Endothelial cell of hepatic sinusoid (primary cell): ENCODE measurements around the gene TNS1.

Experiments
- in situ Hi-C: cut with HindIII; loops from 2 replicates; pipeline ENCODE4 v1.10.0; 2017; ENCODE audit warnings: low sequenced_read_pairs

Gene TNS1

DNA sequence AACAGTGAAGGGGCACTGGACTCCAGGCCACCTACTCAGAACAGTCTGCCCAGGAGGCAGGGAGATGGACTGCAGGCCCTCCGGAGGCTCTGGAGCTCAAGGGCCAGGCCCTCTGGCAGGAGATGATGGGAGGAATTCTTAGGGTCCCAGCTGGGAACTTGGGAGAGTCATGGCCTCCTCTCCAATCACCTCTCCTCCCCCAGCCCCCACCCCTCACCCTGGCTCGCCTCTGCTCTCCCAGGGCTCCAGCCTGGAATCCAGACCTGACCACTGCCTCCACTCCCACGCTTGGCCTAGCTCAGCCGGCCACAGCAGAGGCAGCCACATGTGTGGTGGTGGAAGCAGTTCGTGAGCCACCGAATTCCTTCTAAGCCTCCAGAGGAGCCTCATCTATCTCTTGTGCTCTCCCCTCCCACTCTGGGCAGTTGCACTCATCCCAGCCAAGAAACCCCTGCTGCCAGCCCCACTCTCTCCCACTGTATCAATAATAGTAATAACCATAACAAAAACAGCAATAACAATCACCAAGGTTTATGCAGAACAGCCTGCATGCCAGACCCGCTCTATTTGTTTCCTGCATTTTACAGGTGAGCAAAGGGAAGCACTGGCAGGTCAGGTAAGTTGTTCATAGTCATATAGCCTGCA lies 67.4 kb downstream of the TNS1 start:
- in situ Hi-C loops = no loop called here

DNA sequence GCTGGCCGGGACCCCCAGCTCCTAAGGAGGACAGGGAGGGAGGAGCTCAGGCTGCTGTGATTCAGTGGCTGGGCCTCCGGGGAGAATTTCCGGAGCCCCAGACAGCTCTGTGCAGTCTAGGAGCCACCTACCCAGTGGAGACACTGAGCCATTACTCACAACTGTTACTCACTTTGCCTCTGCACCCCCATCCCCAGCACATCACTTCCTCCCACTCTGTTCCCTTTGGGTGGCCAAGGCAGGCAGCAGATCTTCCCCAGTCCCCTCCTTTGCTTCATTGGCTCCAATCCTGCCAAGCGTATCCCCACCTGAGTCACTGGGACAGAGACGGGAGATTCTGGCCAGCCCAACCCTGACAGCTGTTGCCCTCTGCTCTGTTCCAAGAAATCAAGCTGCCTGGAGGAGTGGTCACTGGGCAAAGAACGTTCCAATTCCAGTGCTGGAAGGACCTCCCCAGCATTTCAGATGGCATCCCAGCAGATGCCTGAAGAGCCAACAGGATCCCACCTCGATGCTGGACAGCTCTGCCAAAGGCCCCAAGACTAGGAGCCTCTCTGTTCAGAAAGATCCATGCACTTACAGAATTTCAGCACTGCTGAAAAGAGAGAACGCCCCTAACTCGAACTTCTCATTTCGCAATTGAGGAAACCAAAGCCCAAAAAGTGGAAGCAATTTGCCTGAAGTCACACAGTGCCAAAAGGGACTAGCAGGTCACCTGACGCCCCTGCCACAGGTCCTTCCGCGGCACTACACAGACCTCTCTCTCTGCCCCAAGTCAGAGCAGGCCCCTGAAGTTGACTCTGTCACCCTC lies 68.3 kb downstream of the TNS1 start:
- in situ Hi-C loops = no loop called here

DNA sequence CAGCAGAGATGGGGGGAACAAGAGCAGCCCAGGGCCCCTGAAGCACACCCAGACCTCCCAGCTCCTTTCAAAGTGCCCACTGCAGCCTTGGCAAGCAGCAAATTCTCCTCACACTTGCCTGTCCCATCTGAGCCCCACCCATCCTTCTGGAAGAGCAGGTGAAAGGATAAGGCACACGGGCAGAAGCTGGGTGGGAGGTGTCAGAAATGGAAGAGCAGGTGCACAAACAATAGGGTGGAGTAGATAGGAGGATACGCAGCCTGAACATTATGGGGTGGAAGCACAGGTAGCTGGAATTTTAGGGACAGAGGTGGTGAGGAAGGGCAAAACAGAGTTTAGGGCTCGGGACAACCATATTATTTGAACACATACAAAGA lies 69.2 kb downstream of the TNS1 start:
- in situ Hi-C loops = no loop called here

DNA sequence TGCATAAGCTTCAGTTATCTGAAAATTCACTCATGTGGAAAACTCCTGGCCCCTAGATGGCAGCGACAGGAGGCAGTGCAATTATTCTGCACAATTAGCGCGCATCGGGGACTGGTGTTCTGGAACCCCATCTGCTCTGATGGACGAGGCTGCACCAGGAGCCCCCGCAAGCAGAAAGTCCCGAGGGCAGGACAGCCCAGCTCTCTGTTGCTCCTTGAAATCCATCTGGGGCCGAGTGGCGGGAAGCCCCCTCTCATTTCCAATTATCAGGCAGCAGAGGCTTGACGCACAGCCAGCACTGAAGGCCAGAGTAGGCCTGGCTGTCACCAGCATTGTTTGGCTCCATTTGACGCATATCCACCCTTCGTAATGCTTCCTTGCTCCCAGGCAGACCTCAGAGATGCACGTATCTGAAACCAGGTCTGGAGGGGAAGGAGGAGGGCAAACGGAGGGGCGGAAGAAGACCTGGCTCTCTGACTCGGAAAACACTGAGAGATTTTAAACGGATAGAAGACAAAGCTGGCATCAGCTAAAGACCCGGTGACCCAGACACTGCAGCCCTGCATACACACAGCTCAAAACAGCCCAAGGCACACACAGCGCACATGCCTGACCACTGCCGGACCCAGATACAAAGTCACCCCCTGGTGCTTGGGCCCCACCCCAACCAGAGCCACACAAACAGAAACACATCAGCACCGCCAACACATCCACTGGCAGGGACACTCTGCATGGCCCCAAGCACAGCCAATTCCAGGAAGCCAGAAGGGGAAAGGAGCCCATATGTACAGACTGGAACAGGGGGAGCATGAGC lies 69.8 kb downstream of the TNS1 start:
- in situ Hi-C loops = no loop called here

DNA sequence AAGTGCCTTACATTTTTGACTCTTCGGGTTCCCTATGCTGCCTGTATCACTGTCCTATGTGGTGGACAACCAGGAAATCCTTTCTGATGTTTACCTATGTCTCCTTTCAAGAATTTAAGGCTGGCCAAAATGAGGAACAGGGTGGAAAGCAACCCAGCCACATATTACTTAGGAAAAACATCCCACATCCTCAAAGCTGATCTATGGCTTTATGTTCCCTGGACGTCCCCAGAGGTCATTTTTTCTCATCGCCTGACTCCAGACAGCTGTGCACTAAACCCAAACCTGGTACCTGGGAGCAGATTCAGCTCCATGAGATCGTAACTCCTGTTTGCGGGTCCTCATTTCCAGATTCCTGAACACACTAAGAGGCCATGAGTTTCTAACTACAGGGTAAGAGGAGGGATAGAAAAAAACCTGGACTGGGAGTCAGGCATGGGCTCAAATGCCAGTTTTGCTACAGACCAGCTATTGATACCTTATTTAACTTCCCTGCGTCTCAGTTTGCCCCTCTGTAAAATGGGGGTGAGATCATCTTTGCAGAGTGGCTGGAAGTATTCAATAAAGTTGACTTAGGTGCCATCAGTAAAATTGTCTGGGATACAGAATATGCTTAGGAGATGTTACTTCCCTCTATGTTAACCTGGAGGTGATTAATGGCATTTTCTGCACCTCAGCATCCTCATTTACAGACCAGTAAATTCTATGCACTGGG lies 70.8 kb downstream of the TNS1 start:
- in situ Hi-C loops = no loop called here

DNA sequence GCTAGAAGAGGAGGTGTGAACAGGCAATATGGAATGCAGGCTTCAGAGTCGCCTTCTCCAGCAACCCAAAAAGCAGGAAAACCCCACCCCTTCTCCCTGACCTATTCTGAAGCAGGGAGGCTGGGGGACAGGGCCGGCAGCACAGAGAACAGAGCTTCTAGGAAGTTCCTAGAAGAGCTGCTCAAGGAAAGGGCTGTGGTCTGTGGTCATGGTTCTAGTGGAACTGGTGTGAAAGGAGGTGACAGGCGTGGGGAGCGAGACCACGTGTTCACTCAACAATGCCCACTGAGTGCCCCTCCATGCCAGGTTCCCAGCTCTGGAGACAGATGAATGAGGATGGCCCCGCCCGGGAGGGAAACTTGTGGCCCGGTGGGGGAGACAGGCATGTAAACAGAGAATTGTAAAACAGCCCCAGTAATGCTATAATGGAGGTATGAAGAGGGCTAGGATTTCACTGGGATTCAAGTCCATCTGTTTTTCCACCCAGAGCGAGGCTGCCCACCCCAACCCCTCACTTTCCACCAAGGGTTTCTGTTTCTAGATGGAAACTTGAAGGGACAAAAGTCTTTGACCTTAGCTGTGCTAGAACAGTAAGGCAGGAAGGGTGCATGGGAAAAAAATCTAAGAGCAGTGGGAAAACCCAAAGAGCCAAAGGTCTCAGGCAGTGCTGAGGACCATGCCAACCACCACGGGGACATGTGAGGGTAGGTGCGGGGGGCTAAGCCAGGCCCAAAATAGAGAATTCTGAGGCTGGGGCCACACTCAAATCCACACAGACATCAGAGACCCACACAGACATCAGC lies 71.8 kb downstream of the TNS1 start:
- in situ Hi-C loops = no loop called here

DNA sequence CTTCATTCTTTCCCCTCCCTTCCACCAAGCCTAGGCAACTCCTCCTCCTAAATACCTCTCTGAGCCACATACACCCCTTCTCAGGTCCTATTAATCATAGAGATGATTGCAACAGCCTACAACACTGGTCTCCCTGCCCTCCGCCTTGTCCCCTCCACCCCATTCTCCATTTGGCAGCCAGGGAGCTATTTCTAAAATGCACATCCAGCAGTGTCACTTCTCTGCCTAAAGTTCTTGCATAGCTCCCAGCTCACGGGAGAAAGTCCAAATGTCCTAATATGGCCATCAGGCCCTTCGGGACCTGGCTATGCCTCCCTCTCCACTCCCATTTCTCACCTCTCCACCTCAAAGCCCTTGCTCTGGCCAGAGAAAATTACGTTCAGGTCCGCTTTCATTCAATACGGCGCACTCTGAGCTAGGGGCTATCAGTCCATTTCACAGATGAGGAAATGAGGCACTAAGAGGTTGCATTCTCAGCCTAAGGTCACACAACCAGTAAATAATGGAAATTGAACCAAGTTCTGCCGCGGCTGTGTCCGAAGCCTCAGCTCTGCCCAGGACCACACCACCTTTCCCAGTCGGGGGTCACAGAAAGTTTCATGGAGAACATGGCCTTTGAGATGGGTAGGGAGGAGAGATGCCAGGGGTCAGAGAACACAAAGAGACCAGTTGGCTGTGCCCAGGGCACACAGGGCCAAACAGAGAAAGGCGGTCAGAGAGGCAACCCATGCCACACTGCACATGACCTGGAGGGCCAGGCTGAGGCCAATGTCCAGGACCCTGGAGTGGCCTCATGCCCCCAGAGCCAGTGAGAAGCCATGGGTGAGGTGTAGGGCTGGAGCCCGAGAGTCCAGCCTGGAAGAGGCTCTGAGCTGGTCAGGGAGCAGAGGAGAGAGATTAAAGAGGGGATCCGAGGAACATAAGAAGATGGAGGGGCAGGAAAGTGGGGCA lies 72.8 kb downstream of the TNS1 start:
- in situ Hi-C loops = loop anchor here (5.0 kb wide), 1 partner anchor 52 kb away; no protein-coding TSS in a partner anchor

DNA sequence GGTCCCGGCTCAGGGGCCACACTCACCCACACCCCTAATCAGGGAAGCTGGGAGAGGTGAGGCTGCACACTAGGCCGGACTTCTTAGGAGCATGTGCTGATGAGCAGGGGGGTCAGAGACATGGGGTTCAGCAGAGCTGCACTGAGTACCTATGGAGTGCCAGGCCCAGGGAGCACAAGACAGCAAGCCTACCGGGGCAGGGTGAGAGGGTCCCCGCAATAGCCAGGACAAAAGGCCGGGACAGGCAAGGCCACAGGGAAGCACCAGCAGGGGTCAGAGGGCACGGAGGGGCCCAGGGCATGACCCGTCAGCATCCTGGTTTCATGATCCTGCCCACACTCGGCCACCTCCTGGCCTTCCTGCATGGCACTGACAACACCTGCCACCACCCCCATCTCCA lies 73.5 kb downstream of the TNS1 start:
- in situ Hi-C loops = loop anchor here (5.0 kb wide), 1 partner anchor 53 kb away; no protein-coding TSS in a partner anchor

DNA sequence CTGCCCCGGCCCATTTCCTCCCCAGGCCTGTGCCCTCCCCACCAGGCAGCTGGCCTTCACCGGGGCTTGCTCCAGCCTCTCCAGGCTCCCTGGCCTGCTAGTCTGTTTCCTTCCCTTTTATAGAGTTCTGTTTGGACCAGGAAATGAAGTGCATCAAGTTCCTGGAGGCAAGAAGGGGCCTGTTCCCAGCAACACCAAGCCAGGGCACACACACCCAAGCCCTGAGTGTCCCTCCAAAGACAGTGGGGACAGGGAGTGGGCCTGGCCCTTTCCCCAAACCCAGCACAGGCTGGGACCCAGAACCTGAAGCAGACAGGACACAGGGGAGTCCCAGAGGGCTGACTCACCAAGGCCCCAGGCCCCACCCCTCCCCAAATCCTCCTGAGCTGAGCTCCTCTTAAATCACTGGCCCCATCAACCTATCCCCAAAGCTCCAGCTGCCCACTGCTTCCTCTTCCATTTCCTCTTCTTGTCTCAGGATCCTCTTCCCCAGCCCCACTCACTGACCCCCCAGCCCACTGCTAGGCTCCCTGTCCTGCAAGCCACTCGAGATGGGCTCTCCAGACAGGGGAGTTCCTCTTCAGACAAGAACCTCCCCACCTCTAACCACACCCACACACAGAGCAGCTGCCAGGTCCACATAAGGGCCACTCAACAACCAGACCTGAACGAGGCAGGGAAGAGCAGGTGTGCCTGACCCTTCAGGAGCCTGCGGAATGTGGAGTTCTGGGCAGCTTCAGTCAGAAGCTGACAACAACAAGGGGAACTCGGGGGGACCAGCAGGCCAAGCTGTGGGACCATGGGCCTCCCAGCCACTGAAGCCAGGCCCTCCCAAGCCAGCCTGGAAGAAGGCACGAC lies 74.2 kb downstream of the TNS1 start:
- in situ Hi-C loops = loop anchor here (5.0 kb wide), 1 partner anchor 54 kb away; no protein-coding TSS in a partner anchor

DNA sequence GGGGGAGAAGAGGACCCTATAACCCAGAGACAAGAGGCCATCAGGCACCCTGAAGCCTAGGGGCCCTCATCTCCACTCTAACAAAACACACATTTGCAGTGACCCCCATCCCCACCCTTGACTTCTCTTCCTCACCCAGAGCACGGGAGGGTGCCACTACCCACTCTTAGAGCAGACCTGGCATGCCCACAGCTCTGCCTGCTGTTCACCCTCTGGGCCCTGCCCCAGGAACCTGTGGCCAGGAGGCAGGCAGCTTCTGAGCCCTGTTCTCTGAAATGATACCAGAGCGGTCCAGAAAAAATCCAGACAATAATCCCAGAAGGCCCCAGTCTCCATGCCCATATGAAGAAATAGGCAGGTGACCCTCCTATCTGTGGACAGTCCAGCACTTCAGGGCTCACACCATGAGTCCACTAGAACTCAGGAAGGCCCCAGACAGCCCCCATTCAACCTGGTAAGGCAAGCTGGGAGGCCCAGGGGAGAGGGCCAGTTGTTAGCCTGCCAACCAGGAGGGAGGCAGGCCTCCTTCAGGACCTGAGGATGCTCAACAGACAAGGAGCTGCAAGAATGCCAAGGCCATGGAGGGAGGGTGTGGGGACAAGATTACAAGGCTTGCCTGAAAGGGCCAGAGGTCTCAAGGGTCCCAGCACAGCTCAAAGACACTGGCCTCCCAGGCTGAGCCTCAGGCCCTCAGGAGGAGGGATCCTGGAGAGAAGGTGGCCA lies 75.0 kb downstream of the TNS1 start:
- in situ Hi-C loops = loop anchor here (5.0 kb wide), 1 partner anchor 55 kb away; no protein-coding TSS in a partner anchor

DNA sequence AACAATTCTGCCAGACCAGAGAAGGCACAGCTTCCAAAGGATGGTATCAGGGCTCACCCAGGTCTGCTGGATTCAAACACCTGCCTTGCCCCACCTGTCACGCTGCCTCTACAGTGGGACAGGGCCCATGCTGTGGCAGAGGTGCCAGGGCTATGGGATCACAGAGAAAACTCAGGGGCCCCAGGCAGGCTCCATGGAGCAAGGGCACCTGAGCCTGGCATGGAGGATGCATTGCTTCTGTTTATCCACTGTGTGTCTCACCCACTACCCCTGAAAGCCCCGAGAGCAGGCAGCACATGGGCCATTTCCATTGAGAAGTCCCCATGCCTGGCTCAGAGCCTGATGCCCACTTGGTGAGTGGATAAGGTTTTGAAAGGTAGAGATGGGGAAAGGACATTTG lies 76.0 kb downstream of the TNS1 start:
- in situ Hi-C loops = loop anchor here (5.0 kb wide), 1 partner anchor 56 kb away; no protein-coding TSS in a partner anchor

DNA sequence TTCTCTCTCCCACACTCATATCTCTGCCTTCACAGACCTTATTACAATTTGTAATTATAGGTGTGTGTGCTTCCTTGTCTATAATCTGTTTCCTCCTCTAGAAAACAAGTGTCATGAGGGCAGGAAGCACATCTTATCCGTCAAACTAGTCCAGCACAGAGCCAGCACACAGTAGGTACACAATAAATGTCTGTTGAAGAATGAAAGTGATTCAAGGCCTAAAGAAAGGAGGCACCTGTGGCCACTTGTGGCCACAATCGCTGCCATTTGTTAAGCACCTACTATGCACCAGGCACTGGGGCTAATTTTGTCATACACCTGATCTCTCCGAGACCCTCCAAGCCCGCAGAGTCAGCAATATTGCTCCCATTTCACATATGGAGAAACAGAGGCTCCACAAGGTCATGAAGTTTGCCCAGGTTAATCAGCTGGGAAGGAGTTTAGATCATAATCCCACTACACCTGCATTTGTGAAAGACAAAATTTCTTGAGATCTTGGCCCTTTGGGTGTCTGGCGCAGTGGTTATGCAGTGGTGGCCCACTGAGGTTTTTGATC lies 78.4 kb downstream of the TNS1 start:
- in situ Hi-C loops = no loop called here

DNA sequence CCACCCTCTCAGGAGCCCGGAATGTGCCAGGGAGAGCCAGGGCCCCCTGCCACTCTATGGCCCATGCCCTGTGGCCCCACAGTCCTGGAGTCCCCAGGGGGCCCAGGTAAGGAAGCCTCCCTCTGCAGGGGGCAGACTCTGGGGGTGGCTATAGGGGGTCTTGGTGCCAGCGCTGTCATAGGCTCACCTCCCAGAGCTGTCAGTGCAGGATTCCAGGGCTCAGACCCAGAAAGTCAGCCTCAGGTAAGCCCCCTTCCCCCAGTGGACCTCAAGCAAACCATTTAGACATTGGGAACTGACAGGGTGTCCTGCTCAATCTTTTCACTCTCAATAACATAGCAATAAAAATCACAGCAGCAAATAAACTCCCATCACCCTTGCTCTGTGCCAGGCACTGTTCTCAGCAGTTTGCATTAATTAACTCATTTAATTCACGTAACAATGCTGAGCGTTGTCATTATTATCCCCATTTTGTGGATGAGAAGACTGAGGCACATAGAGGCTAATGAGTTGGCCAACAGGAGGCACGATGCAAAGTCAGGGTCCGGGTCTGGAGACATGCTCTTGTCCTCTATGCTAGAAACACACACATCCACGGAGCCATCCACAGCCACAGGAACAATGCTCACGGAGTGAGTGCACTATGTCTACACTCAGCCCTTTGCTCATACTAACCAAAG lies 79.6 kb downstream of the TNS1 start:
- in situ Hi-C loops = no loop called here

DNA sequence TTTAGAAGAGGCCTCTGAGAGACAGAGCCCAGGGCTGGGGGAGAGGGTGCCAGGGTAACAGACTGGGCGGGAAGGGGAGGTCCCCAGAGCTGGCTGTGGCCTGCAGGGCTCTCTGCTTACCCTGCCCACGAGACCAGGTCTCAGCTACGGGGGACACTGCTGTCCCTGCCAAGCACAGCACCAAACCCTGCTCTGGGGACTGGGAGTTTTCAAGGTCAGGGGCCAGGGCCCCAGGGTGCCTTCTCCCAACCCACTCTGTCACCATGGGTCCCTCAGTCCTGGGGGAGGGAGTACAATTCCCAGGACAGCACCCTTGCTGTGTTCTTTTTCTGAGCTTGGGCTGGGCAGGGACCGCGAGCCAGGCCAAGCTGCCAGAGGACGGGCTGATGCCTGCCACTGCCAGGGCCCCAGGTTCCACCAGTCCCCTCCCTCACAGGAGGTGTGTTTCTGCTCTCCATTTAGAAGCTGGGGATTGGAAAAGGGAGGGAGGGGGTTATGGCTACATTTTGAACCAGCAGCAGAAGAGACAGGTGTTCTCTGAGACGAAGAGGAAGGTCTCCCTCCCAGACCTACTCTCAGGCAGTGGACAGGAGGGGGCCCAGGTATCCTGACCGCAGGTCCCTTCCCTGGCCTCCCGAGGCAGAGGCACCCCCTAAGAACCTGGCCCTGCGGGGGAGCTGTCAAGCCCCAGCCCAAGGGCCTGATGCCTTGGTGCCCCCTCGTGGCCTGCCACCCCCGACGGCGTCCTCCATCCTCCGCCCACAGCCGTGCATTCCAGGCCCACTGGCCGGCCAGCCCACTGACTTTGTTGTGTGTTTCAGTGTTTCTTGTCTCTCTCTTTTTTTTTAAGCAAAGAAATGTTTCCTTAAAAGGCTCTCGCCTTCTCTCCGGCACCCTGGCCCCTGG lies 80.4 kb downstream of the TNS1 start:
- in situ Hi-C loops = no loop called here

DNA sequence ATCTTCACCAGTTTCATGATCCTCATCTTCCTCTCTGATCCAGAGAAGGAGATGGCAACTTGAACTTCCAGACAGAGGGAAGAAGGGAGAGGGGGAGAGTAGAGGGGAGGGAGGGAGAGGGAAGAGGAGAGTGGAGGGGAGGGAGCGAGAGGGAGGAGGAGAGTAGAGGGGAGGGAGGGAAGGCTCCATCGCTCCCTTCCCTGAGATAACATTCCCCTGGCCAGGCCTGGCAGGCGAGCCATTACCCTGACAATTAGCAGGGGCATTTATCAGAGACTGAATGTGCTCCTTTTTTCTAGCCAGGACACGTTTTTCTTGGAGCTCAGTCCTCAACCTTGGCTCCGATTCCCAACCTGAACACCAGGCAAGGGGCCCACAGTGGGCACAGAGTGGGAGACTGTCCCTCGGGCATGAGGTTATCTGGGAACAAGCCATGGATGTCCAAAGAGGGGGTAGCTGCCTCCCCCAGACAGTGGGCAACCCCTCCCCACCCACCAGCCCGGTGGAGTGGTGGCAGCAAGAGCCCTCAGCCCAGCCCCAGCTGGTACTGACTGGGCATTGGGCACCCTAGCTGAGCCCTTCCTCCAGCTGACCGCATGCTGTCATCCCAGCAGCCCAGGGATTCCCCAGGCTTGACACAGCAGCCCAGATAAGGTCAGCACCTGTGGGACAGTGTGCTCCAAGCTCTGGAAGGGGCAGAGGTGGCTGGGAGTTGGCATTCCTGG lies 81.8 kb downstream of the TNS1 start:
- in situ Hi-C loops = no loop called here
